Activated CD8-positive, alpha-beta T cell treated with anti-CD3 and anti-CD28 coated beads for 36 hours (primary cell): ENCODE results near the gene FBN3. TPM values are rescaled to one million over a fixed set of nuclear protein-coding genes. Genes with fewer than 3 reads are reported as not detected.

Source experiments
- ATAC-seq: fragments of 200-7000 bp; cut with Tn5 transposase; one replicate; pipeline ENCODE4 v1.10.0; 2021; ENCODE audit warnings: mild to moderate bottlenecking, moderate library complexity
- CTCF ChIA-PET: fragments of 350-600 bp; sonication (Branson Sonifier 250); formaldehyde crosslinking; loops from one replicate; lab custom pipeline; 2021; ENCODE audit warnings: antibody characterized with exemption; lab: Charles Lee
- POLR2A ChIA-PET: fragments of 350-600 bp; sonication (Branson Sonifier 250); formaldehyde crosslinking; loops from one replicate; lab custom pipeline; 2021; ENCODE audit warnings: antibody characterized with exemption; lab: Charles Lee
- DNase-seq: peaks from one replicate; pipeline ENCODE4 v3.0.0-alpha.2; 2020
- H3K27ac Mint-ChIP-seq: one replicate; pipeline ENCODE4 v1.8.0; 2021; ENCODE audit warnings: mild to moderate bottlenecking, mixed read lengths
- H3K27me3 Mint-ChIP-seq: one replicate; pipeline ENCODE4 v1.8.0; 2021; ENCODE audit warnings: mixed read lengths
- H3K36me3 Mint-ChIP-seq: one replicate; pipeline ENCODE4 v1.8.0; 2021; ENCODE audit warnings: low read depth, mixed read lengths
- H3K4me1 Mint-ChIP-seq: one replicate; pipeline ENCODE4 v1.8.0; 2021; ENCODE audit warnings: low read depth, mixed read lengths
- H3K4me3 Mint-ChIP-seq: one replicate; pipeline ENCODE4 v1.8.0; 2021; ENCODE audit warnings: mild to moderate bottlenecking, moderate library complexity, mixed read lengths
- H3K9me3 Mint-ChIP-seq: one replicate; pipeline ENCODE4 v1.8.0; 2021; ENCODE audit warnings: mixed read lengths
- CTCF ChIP-seq: fragments of 200-600 bp; IDR thresholded peaks from one replicate; pipeline ENCODE4 v1.8.0; 2022; ENCODE audit warnings: antibody characterized with exemption, mild to moderate bottlenecking
- intact Hi-C: fragments of 100-400 bp; cut with micrococcal nuclease; formaldehyde crosslinking; loops from one replicate; pipeline ENCODE4 v1.10.0; 2022
- total RNA-seq, 2 experiments: library from RNA; stranded (reverse); gene quantifications; one replicate each; pipeline ENCODE4 v1.2.3, GENCODE V29; 2021

Gene FBN3
- total RNA-seq, 2 experiments from 2014 or later = 0.02 TPM; not detected in 1

DNA sequence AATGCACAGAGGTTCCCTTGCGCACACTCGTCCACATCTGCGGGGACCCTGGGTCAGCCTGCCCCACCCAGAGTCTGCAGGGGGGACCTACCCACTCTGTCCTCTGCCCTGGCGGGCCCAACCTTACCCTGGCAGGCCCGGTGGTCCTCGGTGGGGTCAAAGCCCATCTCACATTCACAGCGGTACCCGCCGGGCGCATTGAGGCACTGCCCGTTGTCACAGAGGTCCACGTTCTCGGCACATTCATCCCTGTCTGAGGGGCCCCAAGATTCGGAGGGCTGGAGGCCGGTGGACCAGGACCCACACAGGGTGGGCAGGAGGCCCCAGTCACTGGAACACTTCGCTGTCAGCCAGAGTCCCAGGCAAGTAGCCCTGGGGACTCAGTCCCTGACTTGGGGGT lies 38.5 kb downstream of the FBN3 start:
- Mint-ChIP-seq H3K27me3 (peaks cover 6% of the 10 kb centered on the region), H3K4me1 (no peaks in the 10 kb centered on the region), H3K4me3 (no peak overlapping the region), H3K9me3 (no peaks in the 10 kb centered on the region), H3K27ac (no peak overlapping the region), H3K36me3 (no peaks in the 10 kb centered on the region)
- DNase-seq = no peak
- TF ChIP-seq CTCF = no peak
- ChIA-PET CTCF (no interaction called here), POLR2A (no interaction called here)
- intact Hi-C loops = no loop called here
- ATAC-seq = no peak

GRCh38 chr19:8109890-8110662 lies 39.3 kb downstream of the FBN3 start:
- no peaks in the 10 kb centered on the region for H3K36me3 Mint-ChIP-seq
- H3K27me3 Mint-ChIP-seq = peaks cover 6% of the 10 kb centered on the region
- no peak for TF ChIP-seq CTCF
- no peaks in the 10 kb centered on the region for H3K4me1 Mint-ChIP-seq
- DNase-seq = no peak
- no peaks in the 10 kb centered on the region for H3K9me3 Mint-ChIP-seq
- intact Hi-C loops = no loop called here
- no peak for ATAC-seq
- H3K4me3 Mint-ChIP-seq = no peak overlapping the region
- POLR2A ChIA-PET = no interaction called here
- H3K27ac Mint-ChIP-seq = no peak overlapping the region
- CTCF ChIA-PET = no interaction called here

DNA sequence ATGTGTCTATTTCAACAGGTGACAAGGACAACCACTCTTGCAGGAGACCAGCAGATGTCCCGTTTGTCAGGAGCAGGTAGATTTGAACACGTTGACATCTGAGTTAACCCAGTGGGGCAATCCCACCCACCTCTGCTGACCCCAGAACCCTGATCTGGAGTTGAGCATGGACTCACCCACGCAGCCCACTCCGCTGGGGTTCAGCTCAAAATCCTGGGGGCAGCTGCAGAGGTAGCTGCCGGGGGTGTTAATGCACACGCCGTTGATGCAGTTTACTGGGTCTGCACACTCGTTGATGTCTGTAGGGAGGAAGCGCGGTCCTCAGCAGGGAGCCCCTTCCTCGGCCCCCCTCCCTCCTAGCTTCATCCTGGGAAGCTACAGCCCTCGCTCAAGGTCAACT lies 39.9 kb downstream of the FBN3 start:
- POLR2A ChIA-PET = no interaction called here
- no peak for TF ChIP-seq CTCF
- Mint-ChIP-seq H3K27ac (no peak overlapping the region), H3K9me3 (no peaks in the 10 kb centered on the region), H3K4me1 (no peaks in the 10 kb centered on the region), H3K4me3 (no peak overlapping the region), H3K36me3 (no peaks in the 10 kb centered on the region), H3K27me3 (peaks cover 6% of the 10 kb centered on the region)
- ATAC-seq = no peak
- no peak for DNase-seq
- CTCF ChIA-PET = no interaction called here
- intact Hi-C loops = no loop called here

DNA sequence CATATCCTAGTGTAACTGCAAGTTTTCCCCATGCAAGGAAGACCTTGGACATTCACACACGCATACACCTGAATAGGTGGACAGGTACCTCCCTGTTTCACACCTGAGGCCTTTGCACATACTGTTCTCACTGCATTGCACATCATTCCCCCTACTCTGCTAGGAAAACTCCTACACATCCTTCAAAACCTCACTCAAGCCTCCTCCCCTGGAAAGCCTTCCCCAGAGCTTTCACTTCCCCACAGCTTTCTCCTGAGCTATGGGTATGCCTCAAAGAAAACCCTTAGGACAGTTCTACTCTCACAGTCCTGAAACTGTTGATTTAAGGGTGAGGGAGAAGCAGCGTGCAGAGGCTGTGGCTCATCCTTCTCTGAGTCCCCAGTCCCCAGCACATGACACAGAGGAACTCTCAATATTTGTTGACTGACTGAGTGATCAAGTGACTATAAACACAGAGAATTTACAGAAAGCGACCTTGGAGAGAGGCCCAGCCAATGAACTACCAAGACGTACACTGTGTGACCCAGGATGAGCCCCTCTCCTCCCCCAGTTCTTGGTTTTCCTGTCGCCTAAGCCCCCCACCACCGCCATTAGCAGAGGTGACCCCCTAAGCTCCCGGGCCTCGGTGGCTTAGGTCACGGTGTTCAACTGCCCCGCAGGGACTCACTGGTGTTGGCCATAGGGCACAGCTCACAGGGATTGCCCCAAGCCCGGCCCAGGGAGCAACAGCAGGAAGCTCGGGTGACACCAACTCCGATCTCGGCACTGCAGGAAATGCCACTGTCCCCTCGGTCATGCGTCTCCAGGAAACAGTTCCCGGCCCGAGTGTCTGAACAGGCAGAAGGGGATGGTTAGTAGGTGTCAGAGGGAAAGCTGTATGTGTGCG lies 40.6 kb downstream of the FBN3 start:
- H3K9me3 Mint-ChIP-seq = no peaks in the 10 kb centered on the region
- intact Hi-C loops = no loop called here
- no peaks in the 10 kb centered on the region for H3K36me3 Mint-ChIP-seq
- H3K4me3 Mint-ChIP-seq = no peak overlapping the region
- DNase-seq (no peak), ATAC-seq (no peak)
- no peak overlapping the region for H3K27ac Mint-ChIP-seq
- ChIA-PET POLR2A (no interaction called here), CTCF (no interaction called here)
- H3K27me3 Mint-ChIP-seq = peaks cover 6% of the 10 kb centered on the region
- H3K4me1 Mint-ChIP-seq = no peaks in the 10 kb centered on the region
- no peak for TF ChIP-seq CTCF

DNA sequence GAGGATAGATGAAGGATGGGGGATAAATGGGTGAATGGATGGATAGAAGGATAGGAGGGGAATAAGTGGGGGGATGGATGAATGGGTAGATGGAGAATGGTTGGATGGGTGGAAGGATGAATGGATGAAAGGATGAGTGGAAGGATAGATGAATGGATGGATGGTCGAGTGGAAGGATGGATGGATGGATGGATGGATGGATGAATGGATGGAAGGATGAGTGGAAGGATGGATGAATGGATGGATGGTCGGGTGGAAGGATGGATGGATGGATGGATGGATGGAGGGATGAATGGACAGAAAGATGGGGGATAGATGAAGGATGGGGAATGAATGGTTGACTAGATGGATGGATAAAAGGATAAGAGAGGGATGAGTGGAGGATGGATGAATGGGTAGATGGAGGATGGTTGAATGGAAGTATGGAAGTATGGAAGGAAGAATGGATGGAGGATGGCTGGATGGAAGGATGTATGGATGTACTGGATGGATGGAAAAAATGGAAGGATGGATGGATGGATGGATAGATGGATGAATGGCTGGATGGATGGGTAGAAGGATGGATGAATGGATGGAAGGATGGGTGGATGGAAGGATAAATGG lies 42.0 kb downstream of the FBN3 start:
- no peaks in the 10 kb centered on the region for H3K4me1 Mint-ChIP-seq
- DNase-seq = no peak
- H3K36me3 Mint-ChIP-seq = no peaks in the 10 kb centered on the region
- intact Hi-C loops = no loop called here
- no peak overlapping the region for H3K27ac Mint-ChIP-seq
- ATAC-seq = no peak
- no peak overlapping the region for H3K4me3 Mint-ChIP-seq
- TF ChIP-seq CTCF = no peak
- no peaks in the 10 kb centered on the region for H3K9me3 Mint-ChIP-seq
- ChIA-PET CTCF (no interaction called here), POLR2A (no interaction called here)
- H3K27me3 Mint-ChIP-seq = peaks cover 6% of the 10 kb centered on the region
